ENCODE measurements around the gene PSMD9.

- TF ChIP-seq CREB1 (IDR thresholded peaks at IDR 0.05; ENCODE audit: low read depth): no peak
- TF ChIP-seq EP300 (IDR thresholded peaks at IDR 0.05; ENCODE audit: borderline replicate concordance): no peak
- no peak for TF ChIP-seq YY1 (IDR thresholded peaks at IDR 0.05; ENCODE audit: low read depth)
- TF ChIP-seq TEAD4 (IDR thresholded peaks at IDR 0.05): no peak
- no peak for TF ChIP-seq MAX (IDR thresholded peaks at IDR 0.05)
- no peak for TF ChIP-seq RAD21 (IDR thresholded peaks at IDR 0.05; ENCODE audit: low read depth)
These were observed 55.3 kb downstream of the PSMD9 start for GRCh38 chr12:121943926-121944325.
